Mucosa of stomach (tissue), 1 donor: Measurements from ENCODE around the gene OCIAD2.
"Not testable (repeated sequence)": the region's sequence is repeated elsewhere in the genome, so short reads cannot be mapped to it uniquely, and the experiment has no call there.

ENCODE experiments used
- H3K27me3 ChIP-seq: one replicate; pipeline ENCODE4 v1.7.0; 2013; ENCODE audit warnings: mild to moderate bottlenecking, low read length; ENCODE audit not compliant: control insufficient read depth, insufficient read depth
- H3K36me3 ChIP-seq: one replicate; pipeline ENCODE4 v1.7.0; 2013; ENCODE audit warnings: low read length; ENCODE audit not compliant: control insufficient read depth, insufficient read depth
- H3K4me1 ChIP-seq: one replicate; pipeline ENCODE4 v1.7.0; 2013; ENCODE audit warnings: mild to moderate bottlenecking, low read length; ENCODE audit not compliant: control insufficient read depth, insufficient read depth
- H3K4me3 ChIP-seq: one replicate; pipeline ENCODE4 v1.7.0; 2013; ENCODE audit warnings: low read length
- H3K9ac ChIP-seq: one replicate; pipeline ENCODE4 v1.7.0; 2013; ENCODE audit warnings: mild to moderate bottlenecking, low read length, moderate library complexity
- H3K9me3 ChIP-seq: one replicate; pipeline ENCODE4 v1.7.0; 2013; ENCODE audit warnings: mild to moderate bottlenecking, low read length, moderate library complexity; ENCODE audit not compliant: control insufficient read depth
- donor health status: Pancreatic carcinoma.

The OCIAD2 gene

GRCh38 chr4:48931459-48931858 is 24.9 kb upstream of the OCIAD2 start:
- Histone ChIP-seq H3K4me3 (no peak overlapping the region), H3K9ac (no peak overlapping the region), H3K27me3 (no peaks in the 10 kb centered on the region), H3K4me1 (no peaks in the 10 kb centered on the region), H3K36me3 (no peaks in the 10 kb centered on the region), H3K9me3 (no peaks in the 10 kb centered on the region)

- H3K36me3 ChIP-seq, result no peaks in the 10 kb centered on the region
- no peaks in the 10 kb centered on the region for H3K27me3 ChIP-seq
- H3K9me3 ChIP-seq, result no peaks in the 10 kb centered on the region
- H3K9ac ChIP-seq, result no peak overlapping the region
- no peak overlapping the region for H3K4me3 ChIP-seq
- no peaks in the 10 kb centered on the region for H3K4me1 ChIP-seq
Observed at GRCh38 chr4:48930654-48931053, 24.1 kb upstream of the OCIAD2 start.

GRCh38 chr4:48924416-48924815 is 17.8 kb upstream of the OCIAD2 start:
- no peak overlapping the region for H3K9ac ChIP-seq
- H3K9me3 ChIP-seq, result no peaks in the 10 kb centered on the region
- H3K4me3 ChIP-seq, result no peak overlapping the region
- no peaks in the 10 kb centered on the region for H3K4me1 ChIP-seq
- no peaks in the 10 kb centered on the region for H3K36me3 ChIP-seq
- H3K27me3 ChIP-seq, result no peaks in the 10 kb centered on the region

- not testable (repeated sequence) for H3K4me1 ChIP-seq, H3K4me3 ChIP-seq, H3K9me3 ChIP-seq, H3K27me3 ChIP-seq, H3K9ac ChIP-seq, H3K36me3 ChIP-seq
Observed at GRCh38 chr4:48923065-48923464, 16.5 kb upstream of the OCIAD2 start.

- Histone ChIP-seq H3K9ac (no peak overlapping the region), H3K4me3 (no peak overlapping the region), H3K4me1 (peaks cover 7% of the 10 kb centered on the region), H3K27me3 (no peaks in the 10 kb centered on the region), H3K9me3 (no peaks in the 10 kb centered on the region), H3K36me3 (no peaks in the 10 kb centered on the region)
Observed at GRCh38 chr4:48914311-48914710, 7.7 kb upstream of the OCIAD2 start.

GRCh38 chr4:48913346-48913745 is 6.8 kb upstream of the OCIAD2 start:
- no peak overlapping the region for H3K4me3 ChIP-seq
- H3K9ac ChIP-seq, result no peak overlapping the region
- no peaks in the 10 kb centered on the region for H3K36me3 ChIP-seq
- H3K9me3 ChIP-seq, result no peaks in the 10 kb centered on the region
- peaks cover 13% of the 10 kb centered on the region for H3K4me1 ChIP-seq
- no peaks in the 10 kb centered on the region for H3K27me3 ChIP-seq

- no peak overlapping the region for H3K9ac ChIP-seq
- no peak overlapping the region for H3K4me3 ChIP-seq
- no peaks in the 10 kb centered on the region for H3K27me3 ChIP-seq
- peaks cover 13% of the 10 kb centered on the region for H3K4me1 ChIP-seq
- no peaks in the 10 kb centered on the region for H3K36me3 ChIP-seq
- no peaks in the 10 kb centered on the region for H3K9me3 ChIP-seq
Observed at GRCh38 chr4:48912349-48912748, 5.8 kb upstream of the OCIAD2 start.

GRCh38 chr4:48910511-48910910 is 3.9 kb upstream of the OCIAD2 start:
- Histone ChIP-seq H3K4me1 (peaks cover 24% of the 10 kb centered on the region), H3K27me3 (no peaks in the 10 kb centered on the region), H3K9ac (peak overlapping the region; percentile 5), H3K9me3 (no peaks in the 10 kb centered on the region), H3K36me3 (no peaks in the 10 kb centered on the region), H3K4me3 (no peak overlapping the region)

GRCh38 chr4:48909697-48910096 is 3.1 kb upstream of the OCIAD2 start:
- Histone ChIP-seq H3K9ac (no peak overlapping the region), H3K27me3 (no peaks in the 10 kb centered on the region), H3K4me3 (no peak overlapping the region), H3K36me3 (no peaks in the 10 kb centered on the region), H3K9me3 (no peaks in the 10 kb centered on the region), H3K4me1 (peaks cover 32% of the 10 kb centered on the region)

GRCh38 chr4:48908687-48909086 is 2.1 kb upstream of the OCIAD2 start:
- Histone ChIP-seq H3K4me1 (peaks cover 34% of the 10 kb centered on the region), H3K9me3 (no peaks in the 10 kb centered on the region), H3K9ac (no peak overlapping the region), H3K36me3 (no peaks in the 10 kb centered on the region), H3K4me3 (no peak overlapping the region), H3K27me3 (no peaks in the 10 kb centered on the region)

- Histone ChIP-seq H3K4me3 (no peak overlapping the region), H3K36me3 (no peaks in the 10 kb centered on the region), H3K9ac (no peak overlapping the region)
Observed at GRCh38 chr4:48907706-48908477, 1.3 kb upstream of the OCIAD2 start.

GRCh38 chr4:48905363-48906015 is 1.1 kb downstream of the OCIAD2 start:
- H3K27me3 ChIP-seq, result no peaks in the 10 kb centered on the region
- peaks cover 49% of the 10 kb centered on the region for H3K4me1 ChIP-seq
- peak overlapping the region; percentile 78 for H3K9ac ChIP-seq
- peak overlapping the region; percentile 33 for H3K4me3 ChIP-seq
- no peaks in the 10 kb centered on the region for H3K36me3 ChIP-seq
- no peaks in the 10 kb centered on the region for H3K9me3 ChIP-seq

More at GRCh38 chr4:48907706-48908477, 1.3 kb upstream of the OCIAD2 start:
- H3K27me3 ChIP-seq, result no peaks in the 10 kb centered on the region
- peaks cover 34% of the 10 kb centered on the region for H3K4me1 ChIP-seq
- H3K9me3 ChIP-seq, result no peaks in the 10 kb centered on the region
